A673 (cell line): ENCODE results near the gene ACAD11.

ENCODE experiments used
- CTCF ChIP-seq: fragments of 300-800, 200-600 bp; sonication (generic); conservative IDR thresholded peaks from 2 replicates; pipeline ENCODE4 v1.5.1; 2017; ENCODE audit warnings: low read depth, mild to moderate bottlenecking, antibody characterized with exemption, low read length, moderate library complexity, mixed read lengths
- EZH2 ChIP-seq: fragments of 200-600 bp; sonication (generic); IDR thresholded peaks from 2 replicates; pipeline ENCODE4 v1.6.1; 2017; ENCODE audit warnings: borderline replicate concordance, low read depth, mild to moderate bottlenecking, mixed read lengths, antibody characterized with exemption, low read length; ENCODE audit not compliant: poor library complexity, severe bottlenecking

- TF ChIP-seq CTCF: no peak
- no peak for TF ChIP-seq EZH2
These were observed 89.6 kb downstream of the ACAD11 start for GRCh38 chr3:132570016-132570415.
